ENCODE data around the gene DHRS3. TPM values are rescaled to one million over a fixed set of nuclear protein-coding genes. Genes with fewer than 3 reads are reported as not detected.

DHRS3 gene
- total RNA-seq, 1 experiment from 2014 or later, result 87.0 TPM

GRCh38 chr1:12614402-12615158 lies 3.4 kb downstream of the DHRS3 start:
- Histone ChIP-seq H3K27ac (ENCODE audit: low read depth, low read length) (no peak overlapping the region), H2AFZ (ENCODE audit: low read depth, low read length, poor library complexity, severe bottlenecking) (no peak overlapping the region), H3K79me2 (ENCODE audit: insufficient read depth, low read length) (peaks cover 63% of the 10 kb centered on the region), H3K36me3 (ENCODE audit: control insufficient read depth in 1 of 2, insufficient read depth in 2 of 2, low read length in 2 of 2) (0 out of 4 replicates have a peak, but pooled peaks cover 2 to 5% of the 10 kb centered on the region in 2 experiments), H3K9me3 (ENCODE audit: control insufficient read depth in 1 of 2, insufficient read depth in 1 of 2, low read depth in 1 of 2, low read length in 2 of 2) (no peaks in the 10 kb centered on the region), H3K4me1 (ENCODE audit: control insufficient read depth in 1 of 2, insufficient read depth in 2 of 2, low read length in 2 of 2) (peaks cover 21 to 62% of the 10 kb centered on the region in 2 experiments), H4K20me1 (ENCODE audit: insufficient read depth) (no peaks in the 10 kb centered on the region), H3K4me2 (ENCODE audit: low read length) (peak overlapping the region; percentile 92), H3K9me2 (ENCODE audit: insufficient read depth) (no peaks in the 10 kb centered on the region), H3K9ac (ENCODE audit: low read length) (no peak overlapping the region), H3K4me3 (replicated peaks in 1 of 2; ENCODE audit: low read depth in 1 of 2, low read length in 2 of 2) (no peak overlapping the region), H3K27me3 (ENCODE audit: insufficient read depth, low read length) (no peaks in the 10 kb centered on the region)
- no TSS peak for BruUV-seq (replicated peaks)
- TF ChIP-seq CBX3 (IDR thresholded peaks at IDR 0.05; ENCODE audit: low read depth) (no peak), ZNF274 (IDR thresholded peaks at IDR 0.05; ENCODE audit: low read depth, low read length) (no peak), ZFX (IDR thresholded peaks at IDR 0.05) (no peak), RAD21 (IDR thresholded peaks at IDR 0.05; ENCODE audit: low read depth) (no peak), EGR1 (IDR thresholded peaks at IDR 0.05; ENCODE audit: low read depth) (no peak), ELF1 (IDR thresholded peaks at IDR 0.05; ENCODE audit: borderline replicate concordance, low read depth) (no peak), CTCF (IDR thresholded peaks at IDR 0.05 in 2 of 3, conservative IDR thresholded peaks at IDR 0.05 in 1 of 3; ENCODE audit: borderline replicate concordance in 1 of 3, insufficient read depth in 1 of 3, low read depth in 2 of 3, low read length in 2 of 3) (no peak), CEBPB (IDR thresholded peaks at IDR 0.05; ENCODE audit: low read depth) (no peak)
- ChIA-PET RAD21 (ENCODE audit: low non-redundant PET in 1 of 2, low total read pairs in 2 of 2, uncharacterized antibody in 2 of 2, unreplicated experiment in 2 of 2) (no interaction called here), POLR2A (interaction anchor here (1.6 kb wide), 1 partner anchor 10 kb away, joined by 4 read pairs; no protein-coding TSS in a partner anchor), CTCF (interaction anchor here (1.1 kb wide), 1 partner anchor 13 kb away, joined by 3 read pairs; no protein-coding TSS in a partner anchor)
- DNase-seq (ENCODE audit: low read depth, low spot score) (no peak), ATAC-seq (no peak)
- intact Hi-C loops (cut with micrococcal nuclease), result no loop called here

Data from HCT116 (cell line).